Measurements from ENCODE around the gene AJM1.
"Not testable (repeated sequence)": the region's sequence is repeated elsewhere in the genome, so short reads cannot be mapped to it uniquely, and the experiment has no call there.

AJM1 gene

GRCh38 chr9:136839229-136840139 lies 2.8 kb upstream of the AJM1 start:
- DNase-seq (ENCODE audit: extremely low read depth, insufficient read length), result no peak
- H3K27me3 ChIP-seq (replicated peaks; ENCODE audit: control insufficient read depth, insufficient read depth, low read length), result no peaks in the 10 kb centered on the region
- no peak overlapping the region for H3K4me3 ChIP-seq (replicated peaks; ENCODE audit: low read depth, low read length)
- peaks cover 9% of the 10 kb centered on the region for H3K36me3 ChIP-seq (ENCODE audit: control insufficient read depth, insufficient read depth, low read length)
- TF ChIP-seq, protein P1, sequence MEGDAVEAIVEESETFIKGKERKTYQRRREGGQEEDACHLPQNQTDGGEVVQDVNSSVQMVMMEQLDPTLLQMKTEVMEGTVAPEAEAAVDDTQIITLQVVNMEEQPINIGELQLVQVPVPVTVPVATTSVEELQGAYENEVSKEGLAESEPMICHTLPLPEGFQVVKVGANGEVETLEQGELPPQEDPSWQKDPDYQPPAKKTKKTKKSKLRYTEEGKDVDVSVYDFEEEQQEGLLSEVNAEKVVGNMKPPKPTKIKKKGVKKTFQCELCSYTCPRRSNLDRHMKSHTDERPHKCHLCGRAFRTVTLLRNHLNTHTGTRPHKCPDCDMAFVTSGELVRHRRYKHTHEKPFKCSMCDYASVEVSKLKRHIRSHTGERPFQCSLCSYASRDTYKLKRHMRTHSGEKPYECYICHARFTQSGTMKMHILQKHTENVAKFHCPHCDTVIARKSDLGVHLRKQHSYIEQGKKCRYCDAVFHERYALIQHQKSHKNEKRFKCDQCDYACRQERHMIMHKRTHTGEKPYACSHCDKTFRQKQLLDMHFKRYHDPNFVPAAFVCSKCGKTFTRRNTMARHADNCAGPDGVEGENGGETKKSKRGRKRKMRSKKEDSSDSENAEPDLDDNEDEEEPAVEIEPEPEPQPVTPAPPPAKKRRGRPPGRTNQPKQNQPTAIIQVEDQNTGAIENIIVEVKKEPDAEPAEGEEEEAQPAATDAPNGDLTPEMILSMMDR (IDR thresholded peaks at IDR 0.05; ENCODE audit: insufficient read depth, low read length, poor library complexity, severe bottlenecking), result no peak

- Histone ChIP-seq H3K36me3 (ENCODE audit: control insufficient read depth, insufficient read depth, low read length) (peaks cover 9% of the 10 kb centered on the region), H3K27me3 (replicated peaks; ENCODE audit: control insufficient read depth, insufficient read depth, low read length) (no peaks in the 10 kb centered on the region), H3K4me3 (replicated peaks; ENCODE audit: low read depth, low read length) (no peak overlapping the region)
- no peak for DNase-seq (ENCODE audit: extremely low read depth, insufficient read length)
- TF ChIP-seq, protein P1 (IDR thresholded peaks at IDR 0.05; ENCODE audit: insufficient read depth, low read length, poor library complexity, severe bottlenecking), result no peak
These were observed 2.0 kb upstream of the AJM1 start for GRCh38 chr9:136840140-136840876.

GRCh38 chr9:136840877-136841645 lies 1.2 kb upstream of the AJM1 start:
- DNase-seq (ENCODE audit: extremely low read depth, insufficient read length), result no peak

GRCh38 chr9:136841646-136842379 lies 465 bp upstream of the AJM1 start:
- DNase-seq (ENCODE audit: extremely low read depth, insufficient read length); H3K27me3 ChIP-seq (replicated peaks; ENCODE audit: control insufficient read depth, insufficient read depth, low read length); H3K36me3 ChIP-seq (ENCODE audit: control insufficient read depth, insufficient read depth, low read length): not testable (repeated sequence)
- peak overlapping the region; percentile 64 for H3K4me3 ChIP-seq (replicated peaks; ENCODE audit: low read depth, low read length)

More at GRCh38 chr9:136840877-136841645, 1.2 kb upstream of the AJM1 start:
- TF ChIP-seq, protein P1 (IDR thresholded peaks at IDR 0.05; ENCODE audit: insufficient read depth, low read length, poor library complexity, severe bottlenecking), result no peak
- Histone ChIP-seq H3K27me3 (replicated peaks; ENCODE audit: control insufficient read depth, insufficient read depth, low read length) (no peaks in the 10 kb centered on the region), H3K36me3 (ENCODE audit: control insufficient read depth, insufficient read depth, low read length) (peaks cover 7% of the 10 kb centered on the region), H3K4me3 (replicated peaks; ENCODE audit: low read depth, low read length) (no peak overlapping the region)

DNA sequence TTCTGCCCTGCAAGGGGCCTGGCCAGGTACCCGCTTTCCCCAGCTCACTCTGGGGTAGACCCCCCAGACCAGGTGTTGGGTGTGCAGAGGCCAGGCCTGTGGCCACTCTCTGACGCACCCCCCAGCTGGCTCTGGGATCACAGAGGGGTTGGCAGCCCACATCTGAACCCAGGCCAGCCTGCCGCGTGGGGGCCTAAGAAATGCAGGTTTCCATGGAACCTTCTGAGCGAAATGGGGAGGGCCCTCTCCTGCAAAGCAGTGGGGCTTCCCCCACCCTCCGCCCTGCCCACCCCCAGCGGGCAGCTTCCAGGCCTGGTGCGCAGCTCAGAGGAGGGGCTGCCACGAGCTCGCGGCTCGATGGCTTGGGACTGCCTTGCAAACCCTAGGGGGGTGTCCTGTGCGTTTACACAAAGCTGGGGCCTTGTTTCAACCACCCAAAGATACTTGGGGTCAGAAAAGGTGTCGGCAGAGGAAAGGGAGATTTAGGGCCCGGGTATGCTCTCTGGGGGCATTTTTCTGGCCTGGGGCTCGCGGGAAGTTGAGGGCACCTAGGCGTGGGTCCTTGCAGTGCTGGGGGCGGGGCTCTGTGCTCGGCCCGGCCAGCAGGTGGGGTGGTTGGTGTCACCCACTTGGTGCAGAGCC lies 1.0 kb downstream of the AJM1 start:
- not testable (repeated sequence) for H3K36me3 ChIP-seq (ENCODE audit: control insufficient read depth, insufficient read depth, low read length); H3K27me3 ChIP-seq (replicated peaks; ENCODE audit: control insufficient read depth, insufficient read depth, low read length); DNase-seq (ENCODE audit: extremely low read depth, insufficient read length)
- H3K4me3 ChIP-seq (replicated peaks; ENCODE audit: low read depth, low read length), result peak overlapping the region; percentile 41; the same call in 1 of the 2 replicates
